Tibial nerve (tissue), 4 donors: ENCODE data around the gene HOATZ.

Experiments
- CTCF ChIP-seq, 5 experiments: fragments of 200-600 bp in 3 of 5; fragments of 450-650 bp in 2 of 5; sonication (generic) in 3 of 5; IDR thresholded peaks; one replicate each; pipeline ENCODE4 v1.5.1; 2016 to 2019; ENCODE audit warnings: antibody characterized with exemption in 5 of 5, mild to moderate bottlenecking in 3 of 5, moderate library complexity in 2 of 5
- EP300 ChIP-seq, 2 donors: sonication (generic); formaldehyde crosslinking; IDR thresholded peaks; one replicate each; pipeline ENCODE4 v1.6.1; 2017; ENCODE audit warnings: antibody characterized with exemption in 2 of 2, mild to moderate bottlenecking in 1 of 2
- POLR2A ChIP-seq, 2 donors: fragments of 450-650 bp; IDR thresholded peaks; one replicate each; pipeline ENCODE4 v1.6.1; 2017; ENCODE audit warnings: antibody characterized with exemption in 2 of 2, mild to moderate bottlenecking in 2 of 2, moderate library complexity in 2 of 2

GRCh38 chr11:111513240-111513605, 1.4 kb upstream of the HOATZ start:
- TF ChIP-seq POLR2A (IDR thresholded peaks at IDR 0.05), result no peak
- TF ChIP-seq CTCF (IDR thresholded peaks at IDR 0.05), result no peak
- no peak for TF ChIP-seq EP300 (IDR thresholded peaks at IDR 0.05)
